Transverse colon (tissue), 4 donors: ENCODE data around the gene VAMP5. TPM values are rescaled to one million over a fixed set of nuclear protein-coding genes. Genes with fewer than 3 reads are reported as not detected.
A peak's percentile ranks its signal among the peaks of the same experiment; 100 is the strongest.

Experiments used
- DNase-seq: peaks from one replicate; pipeline ENCODE4 v3.0.0-alpha.2; 2019
- H3K27ac ChIP-seq, 4 donors: fragments of 200-600 bp; sonication (generic); 2 replicates each; pipeline ENCODE4 v1.5.1; 2016 to 2018; ENCODE audit warnings: inconsistent platforms in 4 of 4
- H3K27me3 ChIP-seq: fragments of 200-600 bp; sonication (generic); 2 replicates; pipeline ENCODE4 v1.5.1; 2017; ENCODE audit warnings: inconsistent platforms
- H3K36me3 ChIP-seq, 4 donors: fragments of 200-600 bp; sonication (generic); 2 replicates each; pipeline ENCODE4 v1.5.1; 2017 to 2019; ENCODE audit warnings: inconsistent platforms in 4 of 4
- H3K4me1 ChIP-seq, 4 donors: fragments of 200-600 bp; sonication (generic); 2 replicates each; pipeline ENCODE4 v1.5.1; 2017 to 2020; ENCODE audit warnings: inconsistent platforms in 4 of 4
- H3K4me3 ChIP-seq, 4 donors: fragments of 200-600 bp; sonication (generic); 1 replicate in 1 of 4; 2 replicates in 3 of 4; pipeline versions ENCODE4 v1.5.1 to v1.6.1; 2017 to 2019; ENCODE audit warnings: inconsistent platforms in 4 of 4
- H3K9me3 ChIP-seq, 2 donors: fragments of 200-600 bp; sonication (generic); 2 replicates each; pipeline ENCODE4 v1.5.1; 2017 to 2019; ENCODE audit warnings: inconsistent platforms in 2 of 2
- CTCF ChIP-seq, 5 experiments: fragments of 200-600 bp in 3 of 5; fragments of 450-650 bp in 2 of 5; sonication (generic) in 3 of 5; IDR thresholded peaks; 1 replicate in 2 of 5; 2 replicates in 3 of 5; pipeline ENCODE4 v1.5.1; 2016 to 2017; ENCODE audit warnings: antibody characterized with exemption in 5 of 5, inconsistent platforms in 3 of 5, mild to moderate bottlenecking in 2 of 5, moderate library complexity in 1 of 5
- EP300 ChIP-seq: sonication (generic); formaldehyde crosslinking; IDR thresholded peaks from one replicate; pipeline ENCODE4 v1.6.1; 2017; ENCODE audit warnings: antibody characterized with exemption, low read depth
- POLR2A ChIP-seq: fragments of 450-650 bp; IDR thresholded peaks from one replicate; pipeline ENCODE4 v1.6.1; 2016; ENCODE audit warnings: antibody characterized with exemption, mild to moderate bottlenecking, moderate library complexity
- POLR2AphosphoS5 ChIP-seq, 3 donors: sonication (generic); formaldehyde crosslinking; IDR thresholded peaks; one replicate each; pipeline ENCODE4 v1.6.1; 2016; ENCODE audit warnings: antibody characterized with exemption in 3 of 3
- WGBS, 2 donors: methylation state at CpG; one replicate each; pipeline ENCODE4 v1.1.5; 2018; ENCODE audit warnings: low coverage in 1 of 2; 5-methylcytosine and 5-hydroxymethylcytosine counted together
- in situ Hi-C, 4 donors: fragments of 200-750 bp; cut with MboI; loops; one replicate each; pipeline versions ENCODE4 v1.15.0 to v1.15.1; 2017; ENCODE audit warnings: low sequenced_read_pairs in 3 of 4, low pct_ligation_motif_present in 1 of 4, low pct_unique_long_range_greater_than_20kb in 1 of 4
- intact Hi-C: fragments of 100-400 bp; cut with DNase I; formaldehyde crosslinking; loops from one replicate; pipeline ENCODE4 v1.15.1; 2023; ENCODE audit warnings: low total_unique reads
- total RNA-seq, 4 donors: library from RNA; depleted of rRNA; stranded (reverse); fragments of >200 nt; gene quantifications; one replicate each; pipeline ENCODE4 v1.1.0, GENCODE V29; 2016

The VAMP5 gene
- total RNA-seq, 4 donors from 2014 or later: 9.4 to 26.9 (median 17.1) TPM; not detected in 1

GRCh38 chr2:85560812-85561279 is 23.4 kb upstream of the VAMP5 start:
- TF ChIP-seq CTCF (IDR thresholded peaks at IDR 0.05): no peak
- peak overlapping the region; percentile 17 to 83 (median 76) for H3K4me3 ChIP-seq
- no peaks in the 10 kb centered on the region for H3K36me3 ChIP-seq
- WGBS, 2 donors: 5% methylated on average over 14 of the region's 14 CpGs; no CpG with 5 or more reads in 1 of the 2 donors
- H3K27me3 ChIP-seq: no peaks in the 10 kb centered on the region
- H3K27ac ChIP-seq: peak overlapping the region; percentile 86 to 92 (median 90)
- intact Hi-C loops (no loop called here), in situ Hi-C loops (no loop called here)
- no peak for DNase-seq
- no peaks in the 10 kb centered on the region for H3K9me3 ChIP-seq
- H3K4me1 ChIP-seq: peaks cover 9 to 28% (median 13%) of the 10 kb centered on the region in 4 donors

GRCh38 chr2:85561280-85562212 is 22.7 kb upstream of the VAMP5 start, which contains the start of gene GGCX:
TSS of gene GGCX (minus strand) at chr2:85561493. CDS start at chr2:85561428, 65 bp downstream.
- peaks cover 9 to 28% (median 13%) of the 10 kb centered on the region in 4 donors for H3K4me1 ChIP-seq
- H3K4me3 ChIP-seq: peak within 1 kb of the TSS; percentile 17 to 83 (median 76)
- H3K36me3 ChIP-seq: no peaks in the 10 kb centered on the region
- TF ChIP-seq POLR2A (peak; percentile 93), POLR2AphosphoS5 (IDR thresholded peaks at IDR 0.05) (peak; percentile 86 to 95 (median 92)), EP300 (no peak), CTCF (IDR thresholded peaks at IDR 0.05) (peak in 2 of 5 experiments; percentile 21 to 31)
- in situ Hi-C loops: no loop called here
- DNase-seq: peak; percentile 97
- intact Hi-C loops: no loop called here
- 5% methylated on average over 51 of the region's 64 CpGs; no CpG with 5 or more reads in 1 of the 2 donors for WGBS, 2 donors
- no peaks in the 10 kb centered on the region for H3K9me3 ChIP-seq
- H3K27ac ChIP-seq: peak within 1 kb of the TSS; percentile 86 to 92 (median 90)
- no peaks in the 10 kb centered on the region for H3K27me3 ChIP-seq

GRCh38 chr2:85564144-85564563 is 20.1 kb upstream of the VAMP5 start:
- no peaks in the 10 kb centered on the region for H3K27me3 ChIP-seq
- no peak overlapping the region for H3K4me3 ChIP-seq
- H3K27ac ChIP-seq: no peak overlapping the region
- in situ Hi-C loops (no loop called here), intact Hi-C loops (no loop called here)
- no peaks in the 10 kb centered on the region for H3K9me3 ChIP-seq
- H3K36me3 ChIP-seq: no peaks in the 10 kb centered on the region
- H3K4me1 ChIP-seq: peaks cover 9 to 23% (median 13%) of the 10 kb centered on the region in 4 donors
- 74 to 92% methylated on average over 4 to 5 of the region's 5 CpGs for WGBS, 2 donors
- no peak for TF ChIP-seq POLR2AphosphoS5 (IDR thresholded peaks at IDR 0.05)
- no peak for TF ChIP-seq POLR2A
- no peak for TF ChIP-seq CTCF (IDR thresholded peaks at IDR 0.05)
- TF ChIP-seq EP300: no peak
- DNase-seq: no peak

GRCh38 chr2:85566265-85566664 is 18.0 kb upstream of the VAMP5 start:
- H3K27ac ChIP-seq: no peak overlapping the region
- intact Hi-C loops: no loop called here
- 78 to 80% methylated on average over 3 to 4 of the region's 4 CpGs for WGBS, 2 donors
- in situ Hi-C loops: no loop called here
- no peak overlapping the region for H3K4me3 ChIP-seq
- H3K27me3 ChIP-seq: no peaks in the 10 kb centered on the region
- no peaks in the 10 kb centered on the region for H3K36me3 ChIP-seq
- H3K4me1 ChIP-seq: peaks cover 0 to 6% (median 4%) of the 10 kb centered on the region in 4 donors
- no peaks in the 10 kb centered on the region for H3K9me3 ChIP-seq
- DNase-seq: no peak
- TF ChIP-seq CTCF (IDR thresholded peaks at IDR 0.05): no peak
- no peak for TF ChIP-seq POLR2AphosphoS5 (IDR thresholded peaks at IDR 0.05)
- no peak for TF ChIP-seq EP300
- TF ChIP-seq POLR2A: no peak
